ENCODE data around the gene ATP4B.

Gene ATP4B

GRCh38 chr13:113607056-113607888 lies 50.7 kb downstream of the ATP4B start:
- Histone ChIP-seq H3K79me1 (replicated peaks; ENCODE audit: low read length, poor library complexity, severe bottlenecking) (peaks cover 38% of the 10 kb centered on the region), H3K14ac (ENCODE audit: low read length in 2 of 2) (no peak overlapping the region), H2BK15ac (ENCODE audit: low read depth, poor library complexity, severe bottlenecking) (no peak overlapping the region), H3K18ac (ENCODE audit: low read depth in 1 of 2, low read length in 2 of 2) (no peak overlapping the region), H3K23ac (ENCODE audit: low read length in 2 of 2) (no peak overlapping the region), H3K9me3 (ENCODE audit: control insufficient read depth, low read length) (no peaks in the 10 kb centered on the region), H3K36me3 (ENCODE audit: control insufficient read depth in 1 of 2, insufficient read depth in 2 of 2, low read depth in 1 of 2, low read length in 2 of 2) (peaks cover 43 to 69% of the 10 kb centered on the region in 2 experiments), H3K4me1 (ENCODE audit: control insufficient read depth, insufficient read depth, low read depth, low read length) (peaks cover 18% of the 10 kb centered on the region), H2BK12ac (ENCODE audit: low read length in 2 of 2) (no peak overlapping the region), H3K27ac (ENCODE audit: low read length, poor library complexity, severe bottlenecking) (no peak overlapping the region), H3K4me2 (ENCODE audit: low read length, poor library complexity, severe bottlenecking) (no peak overlapping the region), H4K8ac (ENCODE audit: low read length) (no peak overlapping the region), H2BK120ac (ENCODE audit: low read depth, low read length) (no peak overlapping the region), H3K4ac (ENCODE audit: low read depth in 1 of 2, low read length in 2 of 2) (no peak overlapping the region), H3K9ac (ENCODE audit: low read length) (no peak overlapping the region), H2BK5ac (ENCODE audit: low read depth, low read length, poor library complexity, severe bottlenecking) (no peak overlapping the region), H2AFZ (ENCODE audit: low read depth, low read length) (no peak overlapping the region), H3K4me3 (ENCODE audit: insufficient read depth in 1 of 2, low read depth in 1 of 2, low read length in 2 of 2) (no peak overlapping the region), H4K91ac (ENCODE audit: low read length) (no peak overlapping the region), H2AK5ac (ENCODE audit: low read length, severe bottlenecking) (no peak overlapping the region), H3K27me3 (ENCODE audit: control insufficient read depth in 1 of 2, insufficient read depth in 1 of 2, low read length in 2 of 2) (no peaks in the 10 kb centered on the region)
- WGBS = 97% methylated on average over 28 of the region's 28 CpGs
- DNase-seq = no peak

DNA sequence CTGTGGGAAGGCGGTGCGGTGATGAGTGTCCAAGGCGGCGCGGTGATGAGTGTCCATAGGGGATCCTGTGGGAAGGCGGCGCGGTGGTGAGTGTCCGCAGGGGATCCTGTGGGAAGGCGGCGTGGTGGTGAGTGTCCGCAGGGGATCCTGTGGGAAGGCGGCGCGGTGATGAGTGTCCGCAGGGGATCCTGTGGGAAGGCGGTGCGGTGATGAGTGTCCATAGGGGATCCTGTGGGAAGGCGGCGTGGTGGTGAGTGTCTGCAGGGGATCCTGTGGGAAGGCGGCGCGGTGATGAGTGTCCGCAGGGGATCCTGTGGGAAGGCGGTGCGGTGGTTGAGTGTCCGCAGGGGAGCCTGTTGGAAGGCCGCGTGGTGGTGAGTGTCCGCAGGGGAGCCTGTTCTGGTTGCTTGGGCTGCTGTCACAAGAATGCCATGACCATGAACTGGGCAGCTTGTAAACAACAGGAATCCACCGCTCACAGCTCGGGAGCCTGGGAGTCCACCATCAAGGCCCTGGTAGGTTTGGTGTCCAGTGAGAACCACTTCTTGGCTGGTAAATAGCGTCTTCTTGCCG lies 52.0 kb downstream of the ATP4B start:
- Histone ChIP-seq H2BK120ac (ENCODE audit: low read depth, low read length) (no peak overlapping the region), H2AK5ac (ENCODE audit: low read length, severe bottlenecking) (no peak overlapping the region), H3K18ac (ENCODE audit: low read depth in 1 of 2, low read length in 2 of 2) (no peak overlapping the region), H3K36me3 (ENCODE audit: control insufficient read depth in 1 of 2, insufficient read depth in 2 of 2, low read depth in 1 of 2, low read length in 2 of 2) (peaks cover 35 to 70% of the 10 kb centered on the region in 2 experiments), H2BK15ac (ENCODE audit: low read depth, poor library complexity, severe bottlenecking) (no peak overlapping the region), H4K8ac (ENCODE audit: low read length) (no peak overlapping the region), H2BK12ac (ENCODE audit: low read length in 2 of 2) (no peak overlapping the region), H3K4me2 (ENCODE audit: low read length, poor library complexity, severe bottlenecking) (no peak overlapping the region), H3K27me3 (ENCODE audit: control insufficient read depth in 1 of 2, insufficient read depth in 1 of 2, low read length in 2 of 2) (no peaks in the 10 kb centered on the region), H3K27ac (ENCODE audit: low read length, poor library complexity, severe bottlenecking) (no peak overlapping the region), H3K9ac (ENCODE audit: low read length) (no peak overlapping the region), H2AFZ (ENCODE audit: low read depth, low read length) (no peak overlapping the region), H4K91ac (ENCODE audit: low read length) (no peak overlapping the region), H3K4ac (ENCODE audit: low read depth in 1 of 2, low read length in 2 of 2) (no peak overlapping the region), H3K23ac (ENCODE audit: low read length in 2 of 2) (no peak overlapping the region), H3K4me1 (ENCODE audit: control insufficient read depth, insufficient read depth, low read depth, low read length) (peaks cover 16% of the 10 kb centered on the region), H2BK5ac (ENCODE audit: low read depth, low read length, poor library complexity, severe bottlenecking) (no peak overlapping the region), H3K14ac (ENCODE audit: low read length in 2 of 2) (no peak overlapping the region), H3K4me3 (ENCODE audit: insufficient read depth in 1 of 2, low read depth in 1 of 2, low read length in 2 of 2) (no peak overlapping the region), H3K9me3 (ENCODE audit: control insufficient read depth, low read length) (no peaks in the 10 kb centered on the region), H3K79me1 (replicated peaks; ENCODE audit: low read length, poor library complexity, severe bottlenecking) (peaks cover 35% of the 10 kb centered on the region)
- no peak for DNase-seq
- 98% methylated on average over 34 of the region's 34 CpGs for WGBS

DNA sequence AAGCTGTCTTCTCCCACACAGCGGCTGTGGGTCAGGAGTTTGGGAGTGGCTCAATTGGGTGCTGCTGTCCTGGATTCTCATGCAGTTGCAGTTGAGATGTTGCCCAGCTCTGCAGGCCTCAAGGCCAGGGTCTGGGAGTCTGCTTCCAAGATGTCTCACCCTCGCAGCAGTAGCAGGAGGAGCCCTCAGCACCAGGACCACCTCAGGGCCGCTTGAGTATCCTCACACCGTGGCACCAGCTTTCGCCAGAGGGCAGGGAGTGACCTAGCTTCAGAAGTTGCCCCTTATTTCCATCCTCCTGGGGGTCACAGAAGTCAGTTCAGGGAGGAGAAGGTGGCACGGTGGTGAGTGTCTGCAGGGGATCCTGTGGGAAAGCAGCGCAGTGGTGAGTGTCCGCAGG lies 52.5 kb downstream of the ATP4B start:
- Histone ChIP-seq H2BK5ac (ENCODE audit: low read depth, low read length, poor library complexity, severe bottlenecking) (no peak overlapping the region), H3K79me1 (replicated peaks; ENCODE audit: low read length, poor library complexity, severe bottlenecking) (peaks cover 39% of the 10 kb centered on the region), H3K23ac (ENCODE audit: low read length in 2 of 2) (no peak overlapping the region), H3K4ac (ENCODE audit: low read depth in 1 of 2, low read length in 2 of 2) (no peak overlapping the region), H3K4me1 (ENCODE audit: control insufficient read depth, insufficient read depth, low read depth, low read length) (peaks cover 16% of the 10 kb centered on the region), H3K4me3 (ENCODE audit: insufficient read depth in 1 of 2, low read depth in 1 of 2, low read length in 2 of 2) (no peak overlapping the region), H3K18ac (ENCODE audit: low read depth in 1 of 2, low read length in 2 of 2) (no peak overlapping the region), H4K8ac (ENCODE audit: low read length) (no peak overlapping the region), H2BK120ac (ENCODE audit: low read depth, low read length) (no peak overlapping the region), H2AK5ac (ENCODE audit: low read length, severe bottlenecking) (no peak overlapping the region), H3K27ac (ENCODE audit: low read length, poor library complexity, severe bottlenecking) (no peak overlapping the region), H2BK15ac (ENCODE audit: low read depth, poor library complexity, severe bottlenecking) (no peak overlapping the region), H3K36me3 (ENCODE audit: control insufficient read depth in 1 of 2, insufficient read depth in 2 of 2, low read depth in 1 of 2, low read length in 2 of 2) (peaks cover 35 to 72% of the 10 kb centered on the region in 2 experiments), H3K9ac (ENCODE audit: low read length) (no peak overlapping the region), H3K4me2 (ENCODE audit: low read length, poor library complexity, severe bottlenecking) (no peak overlapping the region), H3K9me3 (ENCODE audit: control insufficient read depth, low read length) (no peaks in the 10 kb centered on the region), H2BK12ac (ENCODE audit: low read length in 2 of 2) (no peak overlapping the region), H3K14ac (ENCODE audit: low read length in 2 of 2) (no peak overlapping the region), H2AFZ (ENCODE audit: low read depth, low read length) (no peak overlapping the region), H4K91ac (ENCODE audit: low read length) (no peak overlapping the region), H3K27me3 (ENCODE audit: control insufficient read depth in 1 of 2, insufficient read depth in 1 of 2, low read length in 2 of 2) (no peaks in the 10 kb centered on the region)
- WGBS = 96% methylated on average over 8 of the region's 8 CpGs
- DNase-seq = no peak

- no peak overlapping the region for H3K23ac ChIP-seq (ENCODE audit: low read length in 2 of 2)
- WGBS = 100% methylated on average over 1 of the region's 1 CpG
- no peak overlapping the region for H3K4ac ChIP-seq (ENCODE audit: low read depth in 1 of 2, low read length in 2 of 2)
- no peak overlapping the region for H3K27ac ChIP-seq (ENCODE audit: low read length, poor library complexity, severe bottlenecking)
- no peak overlapping the region for H3K18ac ChIP-seq (ENCODE audit: low read depth in 1 of 2, low read length in 2 of 2)
- H4K91ac ChIP-seq (ENCODE audit: low read length) = no peak overlapping the region
- H3K14ac ChIP-seq (ENCODE audit: low read length in 2 of 2) = no peak overlapping the region
- no peaks in the 10 kb centered on the region for H3K27me3 ChIP-seq (ENCODE audit: control insufficient read depth in 1 of 2, insufficient read depth in 1 of 2, low read length in 2 of 2)
- no peak overlapping the region for H2BK120ac ChIP-seq (ENCODE audit: low read depth, low read length)
- peaks cover 46% of the 10 kb centered on the region for H3K79me1 ChIP-seq (replicated peaks; ENCODE audit: low read length, poor library complexity, severe bottlenecking)
- no peak overlapping the region for H3K4me2 ChIP-seq (ENCODE audit: low read length, poor library complexity, severe bottlenecking)
- H2BK12ac ChIP-seq (ENCODE audit: low read length in 2 of 2) = no peak overlapping the region
- no peak overlapping the region for H3K9ac ChIP-seq (ENCODE audit: low read length)
- no peak overlapping the region for H2AK5ac ChIP-seq (ENCODE audit: low read length, severe bottlenecking)
- H2AFZ ChIP-seq (ENCODE audit: low read depth, low read length) = no peak overlapping the region
- H4K8ac ChIP-seq (ENCODE audit: low read length) = no peak overlapping the region
- H2BK5ac ChIP-seq (ENCODE audit: low read depth, low read length, poor library complexity, severe bottlenecking) = no peak overlapping the region
- DNase-seq = no peak
- no peak overlapping the region for H2BK15ac ChIP-seq (ENCODE audit: low read depth, poor library complexity, severe bottlenecking)
- H3K4me1 ChIP-seq (ENCODE audit: control insufficient read depth, insufficient read depth, low read depth, low read length) = peaks cover 14% of the 10 kb centered on the region
- H3K9me3 ChIP-seq (ENCODE audit: control insufficient read depth, low read length) = no peaks in the 10 kb centered on the region
- H3K36me3 ChIP-seq (ENCODE audit: control insufficient read depth in 1 of 2, insufficient read depth in 2 of 2, low read depth in 1 of 2, low read length in 2 of 2) = peaks cover 44 to 73% of the 10 kb centered on the region in 2 experiments
- no peak overlapping the region for H3K4me3 ChIP-seq (ENCODE audit: insufficient read depth in 1 of 2, low read depth in 1 of 2, low read length in 2 of 2)
These were observed 53.8 kb downstream of the ATP4B start for GRCh38 chr13:113604186-113604585.

All from mesenchymal stem cell (in vitro differentiated cells and primary cell).